Activated gamma-delta T cell (primary cell): ENCODE measurements around the gene HSP90AB1.

Source experiments
- DNase-seq: peaks from one replicate; lab custom pipeline; 2025; lab: John Stamatoyannopoulos, UW

Gene HSP90AB1

DNA sequence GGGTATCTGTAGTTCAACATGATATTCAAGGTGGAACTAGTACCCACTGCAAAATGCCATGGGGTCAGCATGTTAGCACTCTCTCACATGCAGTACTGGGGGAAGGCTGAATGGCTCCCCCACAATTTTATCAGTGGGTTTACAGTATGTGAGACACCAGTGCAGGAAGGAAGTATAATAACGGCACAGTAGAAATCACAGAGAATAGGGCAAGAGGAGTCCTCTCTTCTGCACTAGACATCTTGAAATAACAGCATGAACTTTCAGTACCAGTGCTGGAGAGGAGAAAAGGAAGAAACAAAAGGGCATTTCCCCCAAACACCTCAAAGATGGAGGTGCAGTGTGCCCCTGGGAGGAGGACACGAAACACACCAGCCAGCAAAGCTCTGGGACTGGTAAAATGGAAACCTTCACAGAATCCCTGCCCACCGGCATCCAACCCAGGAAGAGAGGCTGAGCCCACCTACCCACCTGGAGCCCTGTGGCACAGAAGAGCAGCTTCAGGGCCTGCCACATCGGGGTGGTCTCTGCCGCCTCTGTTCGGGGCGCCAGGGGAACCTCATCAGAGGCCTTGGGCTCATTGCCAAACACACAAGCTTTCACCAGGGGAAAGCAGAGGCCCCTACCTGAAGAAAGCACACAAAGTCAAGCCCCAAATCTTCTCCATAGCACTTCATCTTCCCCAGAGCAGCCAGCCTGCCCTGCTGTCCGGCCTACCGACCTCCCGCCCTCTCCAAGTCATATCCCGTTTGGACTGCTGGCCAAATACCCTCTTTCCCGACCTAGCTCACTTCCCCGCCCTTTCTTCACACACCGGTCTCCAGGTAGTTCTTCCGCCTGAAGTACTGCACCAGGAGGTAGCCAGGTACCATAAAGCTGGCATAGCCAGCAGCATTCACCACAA lies 9.2 kb downstream of the HSP90AB1 start:
- DNase-seq, result no peak

DNA sequence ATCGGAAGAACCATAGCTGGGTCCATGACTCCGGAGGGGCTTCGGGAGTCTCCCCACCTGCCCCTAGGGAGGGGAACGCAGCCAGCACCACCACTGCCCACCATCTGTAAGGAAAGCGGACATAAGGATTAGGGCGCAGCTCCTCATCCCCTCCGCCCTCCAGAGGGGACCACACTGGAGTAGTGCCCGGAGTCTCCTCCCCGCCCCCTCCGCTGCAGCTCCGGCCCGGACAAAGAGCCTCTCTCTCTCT lies 9.8 kb downstream of the HSP90AB1 start:
- DNase-seq, result no peak

DNA sequence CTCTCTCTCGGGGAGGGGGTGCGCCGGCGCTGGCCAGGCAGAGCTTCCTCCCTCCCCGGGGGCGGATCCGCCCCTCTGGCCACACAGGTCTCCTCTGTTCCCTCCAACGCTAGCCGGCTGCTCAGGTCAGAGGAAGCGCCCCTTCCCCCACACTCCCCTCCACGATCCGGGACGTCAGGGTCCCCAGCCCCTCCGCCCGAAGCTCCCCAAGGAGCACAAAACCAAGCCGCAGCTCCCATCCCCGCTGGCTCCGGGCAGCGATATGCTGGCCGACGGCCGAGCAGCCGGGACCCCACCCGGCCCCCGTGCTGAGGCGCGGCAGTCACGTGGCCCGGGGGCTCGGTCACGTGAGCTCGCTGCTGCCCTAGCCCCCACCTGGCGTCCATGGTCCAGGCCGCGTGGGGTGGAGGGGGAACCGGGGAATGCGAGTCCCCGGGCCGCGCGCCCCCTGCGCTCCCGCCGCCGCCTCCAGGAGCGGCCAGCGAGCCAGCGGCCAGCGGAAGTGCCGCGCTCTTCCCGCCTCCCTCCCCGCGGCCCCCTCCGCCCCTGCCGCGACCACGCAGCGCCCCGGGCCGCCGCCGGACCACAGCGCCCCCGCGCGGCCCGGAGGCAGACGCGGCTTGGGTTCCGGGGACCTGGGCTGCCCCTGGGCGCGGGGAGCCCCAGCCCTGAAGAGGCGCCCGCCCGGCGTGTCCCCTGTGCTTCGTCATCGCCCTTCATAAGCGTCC lies 10.3 kb downstream of the HSP90AB1 start, which contains the start of gene SLC35B2:
Gene SLC35B2 (minus strand): TSS at position 504 of the 728 bp plus-strand sequence. CDS start 118 bp downstream, at position 386.
- DNase-seq, result peak; percentile 54

DNA sequence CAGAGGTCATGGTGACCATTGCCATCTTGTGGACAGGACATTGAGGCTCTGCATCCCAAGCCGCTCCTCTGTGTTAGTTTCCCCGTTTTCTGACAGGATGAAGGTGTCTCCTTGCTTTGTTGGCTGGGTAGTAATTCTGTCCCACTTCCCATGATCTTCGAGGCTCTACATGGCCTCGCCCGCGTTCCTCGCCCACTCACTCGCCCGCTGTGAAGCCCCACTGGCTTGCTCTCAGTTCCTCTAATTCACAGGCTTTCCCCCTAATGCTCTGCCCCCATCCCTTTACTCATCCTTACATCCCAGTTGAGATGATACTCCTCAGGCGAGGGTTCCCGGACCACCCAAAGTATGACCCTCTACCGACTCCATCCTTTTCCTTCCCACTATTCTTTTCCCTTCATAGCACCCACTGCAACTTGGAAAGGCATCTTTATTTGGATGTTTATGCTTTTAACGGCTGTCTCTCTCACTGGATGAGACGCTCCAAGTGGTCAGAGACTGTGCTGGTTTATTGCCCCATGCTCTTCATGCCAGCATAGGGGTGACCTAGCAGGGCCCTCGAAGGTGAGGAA lies 10.9 kb downstream of the HSP90AB1 start:
- DNase-seq, result no peak

DNA sequence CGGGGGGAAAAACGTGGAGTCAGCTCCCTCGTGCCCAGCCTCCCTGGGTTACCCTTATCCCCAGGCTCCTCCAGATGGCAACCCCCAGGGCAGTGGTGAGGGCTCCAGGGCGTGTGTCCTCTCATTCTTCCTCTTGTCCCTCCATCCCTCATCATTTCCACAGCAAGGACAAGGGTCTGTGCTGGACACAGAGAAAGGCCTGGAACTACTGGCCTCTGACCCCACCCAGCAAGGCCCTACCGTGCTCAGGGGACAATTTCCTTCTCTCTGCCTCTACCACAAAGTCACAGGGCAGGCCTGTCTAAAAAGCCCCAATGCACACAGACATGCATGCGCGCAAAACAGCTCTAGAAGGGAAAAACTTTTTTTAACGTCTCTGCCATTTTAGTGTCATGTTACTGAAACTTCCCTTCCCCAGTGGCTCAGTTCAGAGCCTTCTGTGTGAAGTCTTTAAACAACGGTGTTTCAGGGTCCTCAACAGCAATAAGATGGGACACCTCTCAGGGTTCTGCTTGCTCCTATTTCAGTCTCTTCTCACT lies 11.5 kb downstream of the HSP90AB1 start:
- DNase-seq, result no peak

DNA sequence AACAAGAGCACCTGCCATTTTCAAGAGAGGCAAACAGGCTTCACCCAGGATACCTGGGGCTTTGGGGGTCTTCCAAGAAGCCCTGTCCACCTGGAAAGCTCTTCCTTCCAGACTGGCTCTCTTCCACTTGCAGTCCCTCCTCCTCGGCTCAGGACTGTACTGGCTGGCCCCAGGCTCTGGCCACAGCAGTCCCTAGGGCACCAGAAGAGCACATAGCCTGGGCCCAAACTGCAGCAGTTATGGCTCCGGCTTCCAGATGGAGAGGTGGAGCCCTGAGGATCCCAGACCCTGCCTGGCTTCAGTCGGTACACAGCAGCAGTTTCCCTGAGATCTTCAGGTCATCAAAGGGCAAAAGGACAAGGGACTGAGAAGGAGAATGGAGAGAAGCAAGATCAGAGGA lies 12.0 kb downstream of the HSP90AB1 start:
- no peak for DNase-seq

GRCh38 chr6:44260011-44260410 lies 13.1 kb downstream of the HSP90AB1 start:
- DNase-seq, result no peak

- DNase-seq, result no peak
These were observed 13.8 kb downstream of the HSP90AB1 start for GRCh38 chr6:44260451-44261297.

DNA sequence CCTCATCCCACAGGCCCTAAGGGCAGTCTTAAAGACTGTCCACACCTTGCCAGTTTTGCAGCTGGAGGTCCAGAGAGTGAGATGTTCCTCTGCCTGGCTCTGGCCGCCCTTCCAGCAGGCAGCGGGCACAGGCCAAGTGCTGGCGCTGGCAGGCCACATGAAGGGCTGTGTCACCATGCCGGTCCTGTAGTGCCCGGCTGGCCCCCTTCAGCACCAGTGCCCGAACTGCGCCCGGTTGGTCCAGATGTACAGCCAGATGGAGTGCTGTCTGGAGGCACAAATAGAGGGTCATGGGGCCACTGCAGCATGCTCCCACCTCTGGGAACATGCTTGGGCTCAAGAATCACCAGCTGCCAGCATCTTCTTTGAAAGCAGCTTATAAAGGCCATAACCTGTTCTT lies 14.7 kb downstream of the HSP90AB1 start:
- DNase-seq, result no peak

- DNase-seq, result no peak
These were observed 15.8 kb downstream of the HSP90AB1 start for GRCh38 chr6:44262467-44263353.

GRCh38 chr6:44263354-44264100 lies 16.6 kb downstream of the HSP90AB1 start:
- DNase-seq, result no peak

- no peak for DNase-seq
These were observed 17.5 kb downstream of the HSP90AB1 start for GRCh38 chr6:44264154-44265006.

DNA sequence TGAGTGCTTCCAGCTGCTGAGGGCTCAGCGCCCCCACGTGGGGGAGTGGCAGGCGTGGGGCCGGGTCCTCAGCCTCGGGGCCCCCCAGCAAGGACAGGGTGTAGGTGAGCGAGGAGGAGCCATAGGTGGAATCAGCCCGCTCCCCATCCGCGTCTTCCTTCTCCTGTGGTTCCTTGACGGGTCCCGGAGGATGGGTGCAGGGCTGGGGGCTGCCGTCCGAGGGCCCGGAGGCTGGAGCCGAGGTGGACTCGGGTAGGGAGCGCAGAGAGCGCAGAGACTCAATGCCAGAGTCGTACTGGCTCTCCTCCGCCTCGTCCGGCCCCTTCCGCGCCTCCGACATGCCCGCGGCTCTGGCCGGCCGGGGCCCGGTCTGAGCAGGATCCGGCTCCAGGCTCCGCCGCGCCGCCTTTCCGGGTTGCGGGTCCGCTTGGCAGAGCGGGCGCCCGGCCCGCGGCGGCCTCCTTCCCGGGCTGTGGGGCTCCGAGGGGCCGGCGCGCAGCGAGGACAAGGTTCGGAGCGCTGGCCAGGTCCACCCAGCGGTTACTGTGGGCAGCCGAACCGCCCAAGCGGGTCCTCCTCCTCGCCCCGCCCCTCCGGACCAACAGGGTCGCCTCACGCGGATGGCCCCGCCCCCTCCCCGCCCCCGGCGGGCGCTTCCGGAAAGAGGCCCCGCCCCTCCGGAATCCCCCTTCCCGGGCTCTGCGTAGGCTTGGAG lies 18.3 kb downstream of the HSP90AB1 start, which contains the start of gene NFKBIE:
Gene NFKBIE (minus strand): TSS at position 545 of the 715 bp plus-strand sequence. CDS start 205 bp downstream, at position 340.
- DNase-seq, result peak; percentile 92

DNA sequence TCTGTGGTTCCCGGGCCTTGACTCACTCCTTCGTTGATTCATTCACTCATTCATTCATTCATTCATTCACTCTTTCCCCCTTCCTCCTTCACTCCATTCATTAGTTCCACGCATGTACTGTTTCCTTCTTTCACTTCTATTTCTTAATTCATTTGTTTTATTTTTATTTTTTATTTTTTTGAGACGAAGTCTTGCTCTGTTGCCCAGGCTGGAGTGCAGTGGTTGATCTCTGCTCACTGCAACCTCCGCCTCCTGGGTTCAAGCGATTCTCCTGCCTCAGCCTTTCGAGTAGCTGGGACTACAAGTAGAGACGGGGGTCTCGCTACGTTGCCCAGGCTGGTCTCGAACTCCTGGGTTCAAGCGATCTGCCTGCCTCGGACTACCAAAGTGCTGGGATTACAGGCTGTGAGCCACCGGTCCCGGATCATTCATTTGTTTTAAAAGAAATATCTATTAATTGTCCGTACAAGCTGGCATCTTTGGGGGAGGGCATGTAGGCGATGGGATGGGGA lies 18.9 kb downstream of the HSP90AB1 start:
- no peak for DNase-seq

DNA sequence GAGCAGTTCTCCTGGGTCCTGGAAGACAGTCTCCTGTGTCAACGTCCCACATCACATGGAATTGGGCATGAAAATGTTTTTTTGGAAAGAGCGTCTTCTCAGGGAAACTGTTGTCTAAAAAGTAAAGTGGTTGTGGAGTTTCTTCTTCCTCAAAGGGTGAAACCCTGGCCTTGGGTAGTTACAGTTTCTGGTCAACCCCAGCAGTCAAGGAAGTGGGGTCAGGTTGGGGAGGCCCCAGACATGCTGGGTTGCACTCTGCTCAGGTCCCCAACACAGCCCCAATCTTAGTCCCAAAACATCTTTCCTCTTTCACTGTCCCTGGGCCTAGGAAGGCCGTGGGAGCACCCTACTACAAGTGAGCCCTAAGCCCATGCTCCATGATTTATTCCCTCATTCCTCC lies 19.4 kb downstream of the HSP90AB1 start:
- DNase-seq, result no peak

DNA sequence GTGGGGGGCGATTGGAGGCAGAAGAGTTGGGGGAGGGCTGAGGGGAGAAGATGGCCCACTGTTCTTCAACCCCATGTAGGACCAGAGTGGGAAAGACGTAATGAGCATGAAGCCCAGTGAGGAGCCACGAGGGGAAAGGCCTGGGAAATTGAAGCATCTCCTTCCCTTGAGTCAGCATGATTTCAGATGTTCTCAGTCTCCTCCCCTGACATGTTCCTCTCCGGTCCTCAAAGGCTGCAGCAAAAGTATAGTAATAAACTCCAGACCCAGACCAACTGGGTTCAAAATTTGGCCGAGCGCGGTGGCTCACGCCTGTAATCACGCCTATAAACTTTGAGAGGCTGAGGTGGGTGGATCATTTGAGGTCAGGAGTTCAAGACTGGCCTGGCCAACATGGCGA lies 20.4 kb downstream of the HSP90AB1 start:
- DNase-seq, result no peak

- no peak for DNase-seq
These were observed 21.3 kb downstream of the HSP90AB1 start for GRCh38 chr6:44268095-44268628.
